Keratinocyte (primary cell): ENCODE data around the gene STIMATE. TPM values are rescaled to one million over a fixed set of nuclear protein-coding genes. Genes with fewer than 3 reads are reported as not detected.

ENCODE experiments used
- DNase-seq: peaks from one replicate; pipeline ENCODE4 v3.0.0-alpha.2; 2011; ENCODE audit warnings: low read depth, missing footprints, low spot score
- FAIRE-seq: peaks from 2 replicates; lab custom pipeline; 2011; peaks lifted over from hg19 to GRCh38; lab: Jason Lieb, UNC
- H2AFZ ChIP-seq: 2 replicates; pipeline ENCODE4 v1.6.0; 2012; ENCODE audit warnings: low read length, control low read depth, inconsistent platforms; ENCODE audit not compliant: control insufficient read depth
- H3K27ac ChIP-seq: 2 replicates; pipeline ENCODE4 v1.5.1; 2011; ENCODE audit warnings: low read length; ENCODE audit not compliant: control insufficient read depth, insufficient read depth
- H3K27me3 ChIP-seq: 3 replicates; pipeline ENCODE4 v1.6.0; 2011; ENCODE audit warnings: low read length; ENCODE audit not compliant: control insufficient read depth, insufficient read depth; ENCODE audit errors: extremely low read depth
- H3K36me3 ChIP-seq, 2 experiments: 2 replicates in 1 of 2; 3 replicates in 1 of 2; pipeline ENCODE4 v1.5.1; 2011; ENCODE audit warnings: low read length in 2 of 2, mild to moderate bottlenecking in 1 of 2; ENCODE audit not compliant: control insufficient read depth in 2 of 2, insufficient read depth in 2 of 2; ENCODE audit errors: extremely low read depth in 1 of 2
- H3K4me1 ChIP-seq: 3 replicates; pipeline ENCODE4 v1.5.1; 2011; ENCODE audit warnings: low read length; ENCODE audit not compliant: control insufficient read depth, insufficient read depth; ENCODE audit errors: extremely low read depth
- H3K4me2 ChIP-seq: 3 replicates; pipeline ENCODE4 v1.6.0; 2011; ENCODE audit warnings: low read depth, low read length; ENCODE audit not compliant: control insufficient read depth, insufficient read depth; ENCODE audit errors: extremely low read depth
- H3K4me3 ChIP-seq, 3 experiments: fragments of 200-600 bp in 1 of 3; sonication (generic) in 1 of 3; 2 replicates in 2 of 3; 3 replicates in 1 of 3; pipeline ENCODE4 v1.5.1; 2011 to 2016; ENCODE audit warnings: low read length in 3 of 3, mild to moderate bottlenecking in 3 of 3, control low read depth in 2 of 3, inconsistent platforms in 1 of 3, low read depth in 1 of 3, mixed read lengths in 1 of 3, mixed run types in 1 of 3, moderate library complexity in 1 of 3; ENCODE audit not compliant: control insufficient read depth in 2 of 3, insufficient read depth in 2 of 3; ENCODE audit errors: extremely low read depth in 1 of 3
- H3K79me2 ChIP-seq: 2 replicates; pipeline ENCODE4 v1.6.0; 2012; ENCODE audit warnings: low read length; ENCODE audit not compliant: control insufficient read depth, insufficient read depth
- H3K9ac ChIP-seq: 3 replicates; pipeline ENCODE4 v1.6.0; 2011; ENCODE audit warnings: low read length; ENCODE audit not compliant: control insufficient read depth, insufficient read depth; ENCODE audit errors: extremely low read depth
- H3K9me1 ChIP-seq: 3 replicates; pipeline ENCODE4 v1.6.0; 2011; ENCODE audit warnings: low read length; ENCODE audit not compliant: control insufficient read depth, insufficient read depth; ENCODE audit errors: extremely low read depth
- H3K9me3 ChIP-seq: 2 replicates; pipeline ENCODE4 v1.5.1; 2012; ENCODE audit warnings: low read depth, low read length; ENCODE audit not compliant: control insufficient read depth
- H4K20me1 ChIP-seq: 3 replicates; pipeline ENCODE4 v1.6.0; 2011; ENCODE audit warnings: low read length; ENCODE audit not compliant: control insufficient read depth, insufficient read depth; ENCODE audit errors: extremely low read depth
- CTCF ChIP-seq, 3 experiments: IDR thresholded peaks in 1 of 3; conservative IDR thresholded peaks in 1 of 3; optimal IDR thresholded peaks in 1 of 3; 2 replicates in 2 of 3; 3 replicates in 1 of 3; pipeline versions ENCODE3 to v1.5.1; 2011; ENCODE audit warnings: low read length in 3 of 3, mild to moderate bottlenecking in 3 of 3, moderate library complexity in 2 of 3, control low read depth in 1 of 3, inconsistent platforms in 1 of 3; ENCODE audit not compliant: insufficient read depth in 2 of 3; ENCODE audit errors: extremely low read depth in 1 of 3
- EZH2 ChIP-seq: IDR thresholded peaks from one replicate; pipeline ENCODE4 v1.6.1; 2012; ENCODE audit warnings: inconsistent platforms, mild to moderate bottlenecking, low read length, moderate library complexity
- dilution Hi-C: fragments of 300-500 bp; cut with MboI; formaldehyde crosslinking; loops from one replicate; pipeline ENCODE4 v1.7.0; 2020; ENCODE audit warnings: low sequenced_read_pairs; ENCODE audit not compliant: extremely low pct_ligation_motif_present
- polyA plus RNA-seq, 5 experiments: library from polyadenylated mRNA; depleted of rRNA in 3 of 5; stranded (reverse) in 3 of 5; stranded (forward) in 1 of 5; unstranded in 1 of 5; fragments of >200 nt; gene quantifications; 1 replicate in 1 of 5; 2 replicates in 3 of 5; 3 replicates in 1 of 5; pipeline versions ENCODE4 v1.2.1 to v1.2.3, GENCODE V29; 2011 to 2012; ENCODE audit warnings: missing spikeins in 2 of 5, low read depth in 1 of 5, low replicate concordance in 1 of 5

STIMATE gene
- polyA plus RNA-seq, 1 donor (not counting 4 experiments of a cell fraction or from before 2014, with no cell fraction given): 8.2 TPM

GRCh38 chr3:52790741-52791140, 106.6 kb downstream of the STIMATE start:
- no peak overlapping the region for H3K27ac ChIP-seq
- H3K79me2 ChIP-seq: no peaks in the 10 kb centered on the region
- no peak overlapping the region for H3K4me2 ChIP-seq
- no peak overlapping the region for H3K4me3 ChIP-seq
- dilution Hi-C loops: no loop called here
- DNase-seq (no peak), FAIRE-seq (no peak)
- H3K27me3 ChIP-seq: peaks cover 13% of the 10 kb centered on the region
- H3K9me1 ChIP-seq: no peaks in the 10 kb centered on the region
- no peaks in the 10 kb centered on the region for H3K36me3 ChIP-seq
- H3K9ac ChIP-seq: no peak overlapping the region
- TF ChIP-seq CTCF (optimal IDR thresholded peaks at IDR 0.05 in 1 of 3, IDR thresholded peaks at IDR 0.05 in 1 of 3, conservative IDR thresholded peaks at IDR 0.05 in 1 of 3; ENCODE audit: extremely low read depth in 1 of 3, insufficient read depth in 2 of 3, low read length in 3 of 3) (no peak), EZH2 (no peak)
- H3K9me3 ChIP-seq: no peaks in the 10 kb centered on the region
- no peaks in the 10 kb centered on the region for H3K4me1 ChIP-seq
- no peaks in the 10 kb centered on the region for H4K20me1 ChIP-seq
- H2AFZ ChIP-seq: no peak overlapping the region

GRCh38 chr3:52790337-52790736, 107.0 kb downstream of the STIMATE start:
- H3K9me1 ChIP-seq: no peaks in the 10 kb centered on the region
- no peak overlapping the region for H3K4me2 ChIP-seq
- H3K27ac ChIP-seq: no peak overlapping the region
- dilution Hi-C loops: no loop called here
- no peaks in the 10 kb centered on the region for H3K9me3 ChIP-seq
- FAIRE-seq (no peak), DNase-seq (no peak)
- H2AFZ ChIP-seq: no peak overlapping the region
- H3K4me1 ChIP-seq: no peaks in the 10 kb centered on the region
- H3K4me3 ChIP-seq: no peak overlapping the region
- no peaks in the 10 kb centered on the region for H3K36me3 ChIP-seq
- H3K9ac ChIP-seq: no peak overlapping the region
- H4K20me1 ChIP-seq: no peaks in the 10 kb centered on the region
- H3K79me2 ChIP-seq: no peaks in the 10 kb centered on the region
- H3K27me3 ChIP-seq: peaks cover 13% of the 10 kb centered on the region
- no peak for TF ChIP-seq CTCF (optimal IDR thresholded peaks at IDR 0.05 in 1 of 3, IDR thresholded peaks at IDR 0.05 in 1 of 3, conservative IDR thresholded peaks at IDR 0.05 in 1 of 3; ENCODE audit: extremely low read depth in 1 of 3, insufficient read depth in 2 of 3, low read length in 3 of 3)
- no peak for TF ChIP-seq EZH2
